ENCODE measurements around the gene GSTA2.
"Not testable (repeated sequence)": the region's sequence is repeated elsewhere in the genome, so short reads cannot be mapped to it uniquely, and the experiment has no call there.

GSTA2 gene

GRCh38 chr6:52763322-52763916, at the start of gene GSTA2:
Gene GSTA2, minus strand, starts transcription at chr6:52763475. Its CDS starts 5,528 bp downstream, at chr6:52757947.
- not testable (repeated sequence) for DNase-seq (ENCODE audit: low read depth, low spot score)

- not testable (repeated sequence) for DNase-seq (ENCODE audit: low read depth, low spot score)
Observed at GRCh38 chr6:52809777-52810176, 46.5 kb upstream of the GSTA2 start.

GRCh38 chr6:52808660-52809059, 45.4 kb upstream of the GSTA2 start:
- DNase-seq (ENCODE audit: low read depth, low spot score), result no peak

GRCh38 chr6:52803668-52804255, 40.5 kb upstream of the GSTA2 start, which contains the start of gene GSTA1:
Gene GSTA1, minus strand, starts transcription at chr6:52803816. Its CDS starts 4,549 bp downstream, at chr6:52799267.
- not testable (repeated sequence) for DNase-seq (ENCODE audit: low read depth, low spot score)

GRCh38 chr6:52802806-52803205, 39.5 kb upstream of the GSTA2 start:
- no peak for DNase-seq (ENCODE audit: low read depth, low spot score)

GRCh38 chr6:52801188-52801841, 38.0 kb upstream of the GSTA2 start:
- no peak for DNase-seq (ENCODE audit: low read depth, low spot score)

- DNase-seq (ENCODE audit: low read depth, low spot score), result not testable (repeated sequence)
Observed at GRCh38 chr6:52799272-52799671, 36.0 kb upstream of the GSTA2 start.

GRCh38 chr6:52794366-52794765, 31.1 kb upstream of the GSTA2 start:
- not testable (repeated sequence) for DNase-seq (ENCODE audit: low read depth, low spot score)

- no peak for DNase-seq (ENCODE audit: low read depth, low spot score)
Observed at GRCh38 chr6:52790861-52791260, 27.6 kb upstream of the GSTA2 start.

GRCh38 chr6:52789658-52790057, 26.4 kb upstream of the GSTA2 start:
- DNase-seq (ENCODE audit: low read depth, low spot score), result not testable (repeated sequence)

- DNase-seq (ENCODE audit: low read depth, low spot score), result no peak
Observed at GRCh38 chr6:52788478-52788877, 25.2 kb upstream of the GSTA2 start.

- DNase-seq (ENCODE audit: low read depth, low spot score), result no peak
Observed at GRCh38 chr6:52787917-52788316, 24.6 kb upstream of the GSTA2 start.

GRCh38 chr6:52786249-52786956, 23.1 kb upstream of the GSTA2 start:
- no peak for DNase-seq (ENCODE audit: low read depth, low spot score)

- DNase-seq (ENCODE audit: low read depth, low spot score), result not testable (repeated sequence)
Observed at GRCh38 chr6:52782696-52783274, 19.5 kb upstream of the GSTA2 start.

GRCh38 chr6:52782209-52782608, 18.9 kb upstream of the GSTA2 start:
- DNase-seq (ENCODE audit: low read depth, low spot score), result not testable (repeated sequence)

- DNase-seq (ENCODE audit: low read depth, low spot score), result no peak
Observed at GRCh38 chr6:52779237-52779636, 16.0 kb upstream of the GSTA2 start.

GRCh38 chr6:52776711-52777351, 13.6 kb upstream of the GSTA2 start:
- not testable (repeated sequence) for DNase-seq (ENCODE audit: low read depth, low spot score)

GRCh38 chr6:52769399-52769798, 6.1 kb upstream of the GSTA2 start:
- DNase-seq (ENCODE audit: low read depth, low spot score), result not testable (repeated sequence)

- DNase-seq (ENCODE audit: low read depth, low spot score), result not testable (repeated sequence)
Observed at GRCh38 chr6:52767658-52768057, 4.4 kb upstream of the GSTA2 start.

- not testable (repeated sequence) for DNase-seq (ENCODE audit: low read depth, low spot score)
Observed at GRCh38 chr6:52761673-52762491, 1.4 kb downstream of the GSTA2 start.

Measured in activated naive CD8-positive, alpha-beta T cell treated with anti-CD3 and anti-CD28 coated beads, Interleukin-2, amount 50 U/mL, for 16 hours (primary cell).